HG03432 (cell line): ENCODE measurements around the gene STMP1.
"Not testable (repeated sequence)": the region's sequence is repeated elsewhere in the genome, so short reads cannot be mapped to it uniquely, and the experiment has no call there.

Experiments
- ATAC-seq: cut with Tn5 transposase; IDR thresholded peaks from one replicate; pipeline ENCODE4 v1.9.1; 2021; ENCODE audit warnings: mild to moderate bottlenecking, moderate library complexity; ENCODE audit not compliant: unreplicated experiment

Gene STMP1

GRCh38 chr7:135662373-135663114, at the start of gene STMP1:
STMP1 (plus strand) TSS chr7:135662514.
- peak; percentile 96 for ATAC-seq

- no peak for ATAC-seq
Measured at GRCh38 chr7:135616136-135616535, 46.2 kb upstream of the STMP1 start.

- no peak for ATAC-seq
Measured at GRCh38 chr7:135617781-135618180, 44.5 kb upstream of the STMP1 start.

- ATAC-seq = no peak
Measured at GRCh38 chr7:135618510-135618909, 43.8 kb upstream of the STMP1 start.

- ATAC-seq = no peak
Measured at GRCh38 chr7:135620447-135620846, 41.9 kb upstream of the STMP1 start.

GRCh38 chr7:135620980-135621850, 41.1 kb upstream of the STMP1 start:
- ATAC-seq = no peak

- no peak for ATAC-seq
Measured at GRCh38 chr7:135634191-135634878, 28.0 kb upstream of the STMP1 start.

- not testable (repeated sequence) for ATAC-seq
Measured at GRCh38 chr7:135639690-135640089, 22.6 kb upstream of the STMP1 start.

- ATAC-seq = no peak
Measured at GRCh38 chr7:135644154-135644553, 18.2 kb upstream of the STMP1 start.

- no peak for ATAC-seq
Measured at GRCh38 chr7:135644729-135645128, 17.6 kb upstream of the STMP1 start.

- no peak for ATAC-seq
Measured at GRCh38 chr7:135645296-135645904, 16.9 kb upstream of the STMP1 start.

- no peak for ATAC-seq
Measured at GRCh38 chr7:135647755-135648154, 14.6 kb upstream of the STMP1 start.

GRCh38 chr7:135648235-135648634, 14.1 kb upstream of the STMP1 start:
- no peak for ATAC-seq

- no peak for ATAC-seq
Measured at GRCh38 chr7:135650831-135651573, 11.3 kb upstream of the STMP1 start.

- no peak for ATAC-seq
Measured at GRCh38 chr7:135653340-135654080, 8.8 kb upstream of the STMP1 start.

GRCh38 chr7:135658564-135658963, 3.8 kb upstream of the STMP1 start:
- no peak for ATAC-seq

GRCh38 chr7:135659159-135659846, 3.0 kb upstream of the STMP1 start:
- no peak for ATAC-seq

GRCh38 chr7:135661311-135662122, 797 bp upstream of the STMP1 start:
- peak; percentile 23 for ATAC-seq

- peak; percentile 27 for ATAC-seq
Measured at GRCh38 chr7:135662123-135662372, 266 bp upstream of the STMP1 start.
